GM23248 (cell line): ENCODE results near the gene L3MBTL3. TPM values are rescaled to one million over a fixed set of nuclear protein-coding genes. Genes with fewer than 3 reads are reported as not detected.

Experiments used
- DNase-seq: peaks from one replicate; pipeline ENCODE4 v3.0.0-alpha.2; 2015
- H2AFZ ChIP-seq: fragments of 200-600 bp; sonication (generic); 2 replicates; pipeline ENCODE4 v1.6.1; 2016; ENCODE audit warnings: antibody characterized with exemption
- H3F3A ChIP-seq: fragments of 200-600 bp; sonication (generic); 2 replicates; pipeline ENCODE4 v1.6.1; 2016; ENCODE audit warnings: mild to moderate bottlenecking, antibody characterized with exemption, mixed run types; ENCODE audit not compliant: insufficient read depth
- H3K27ac ChIP-seq: fragments of 200-600 bp; sonication (generic); 2 replicates; pipeline ENCODE4 v1.5.1; 2016; ENCODE audit warnings: mild to moderate bottlenecking
- H3K27me3 ChIP-seq: fragments of 200-600 bp; sonication (generic); replicated peaks from 2 replicates; pipeline ENCODE4 v1.6.1; 2016; ENCODE audit warnings: mild to moderate bottlenecking; ENCODE audit not compliant: insufficient read depth
- H3K36me3 ChIP-seq: fragments of 200-600 bp; sonication (generic); 2 replicates; pipeline ENCODE4 v1.6.1; 2016; ENCODE audit warnings: low read depth, mild to moderate bottlenecking
- H3K4me1 ChIP-seq: fragments of 200-600 bp; sonication (generic); 2 replicates; pipeline ENCODE4 v1.6.1; 2016; ENCODE audit warnings: mild to moderate bottlenecking; ENCODE audit not compliant: insufficient read depth
- H3K4me2 ChIP-seq: fragments of 200-600 bp; sonication (generic); one replicate; pipeline ENCODE4 v1.6.1; 2016; ENCODE audit warnings: mild to moderate bottlenecking; ENCODE audit not compliant: unreplicated experiment
- H3K4me3 ChIP-seq: fragments of 200-600 bp; sonication (generic); 2 replicates; pipeline ENCODE4 v1.5.1; 2016; ENCODE audit warnings: mild to moderate bottlenecking
- H3K79me2 ChIP-seq: fragments of 200-600 bp; sonication (generic); 2 replicates; pipeline ENCODE4 v1.6.1; 2016; ENCODE audit warnings: mild to moderate bottlenecking; ENCODE audit not compliant: insufficient read depth
- H3K9ac ChIP-seq: fragments of 200-600 bp; sonication (generic); 2 replicates; pipeline ENCODE4 v1.6.1; 2016; ENCODE audit warnings: mild to moderate bottlenecking
- H3K9me2 ChIP-seq: fragments of 200-600 bp; sonication (generic); 2 replicates; pipeline ENCODE4 v1.6.1; 2016; ENCODE audit warnings: mixed run types, mild to moderate bottlenecking, moderate library complexity; ENCODE audit not compliant: insufficient read depth
- H3K9me3 ChIP-seq: fragments of 200-600 bp; sonication (generic); one replicate; pipeline ENCODE4 v1.6.1; 2017; ENCODE audit warnings: low read depth
- H4K20me1 ChIP-seq: fragments of 200-600 bp; sonication (generic); 2 replicates; pipeline ENCODE4 v1.6.0; 2016; ENCODE audit not compliant: insufficient read depth
- EZH2 ChIP-seq: fragments of 200-600 bp; sonication (generic); IDR thresholded peaks from 2 replicates; pipeline ENCODE4 v1.6.1; 2018; ENCODE audit warnings: antibody characterized with exemption, mild to moderate bottlenecking; ENCODE audit not compliant: insufficient read depth, poor library complexity, severe bottlenecking
- EZH2phosphoT487 ChIP-seq: fragments of 200-600 bp; sonication (generic); IDR thresholded peaks from 2 replicates; pipeline ENCODE4 v1.6.1; 2018; ENCODE audit warnings: antibody characterized with exemption, moderate library complexity, mild to moderate bottlenecking, low read depth; ENCODE audit not compliant: insufficient read depth
- whole genome bisulfite sequencing, 2 experiments: methylation state at CpG; one replicate each; pipeline ENCODE4 v1.1.6; 2015 to 2017; ENCODE audit warnings: low lambda C conversion rate in 2 of 2, low coverage in 1 of 2; ENCODE audit errors: missing lambda C conversion rate in 2 of 2; 5-methylcytosine and 5-hydroxymethylcytosine counted together
- in situ Hi-C: fragments of 300-500 bp; cut with MboI; formaldehyde crosslinking; loops from 2 replicates; pipeline ENCODE4 v1.15.0; 2020
- polyA plus RNA-seq: library from polyadenylated mRNA; unstranded; fragments of >200 nt; fragmentation: Nextera tagmentation; extraction: Ambion mirVana; gene quantifications from 2 replicates; pipeline ENCODE4 v1.2.1, GENCODE V29; 2016
- total RNA-seq: library from RNA; depleted of rRNA; stranded (reverse); fragments of >200 nt; shearing (Covaris generic); gene quantifications from 2 replicates; pipeline ENCODE4 v1.2.3, GENCODE V29; 2014; rRNA removed

Gene L3MBTL3
- total and polyA plus RNA-seq, 2 experiments from 2014 or later, result 3.3 to 4.3 TPM

GRCh38 chr6:130187335-130188206 lies 169.2 kb downstream of the L3MBTL3 start:
- in situ Hi-C loops, result no loop called here
- Histone ChIP-seq H3F3A (no peaks in the 10 kb centered on the region), H3K79me2 (no peaks in the 10 kb centered on the region), H2AFZ (no peak overlapping the region), H3K4me3 (no peak overlapping the region), H3K9ac (no peak overlapping the region), H3K4me2 (no peak overlapping the region), H3K9me2 (no peaks in the 10 kb centered on the region), H3K27me3 (no peaks in the 10 kb centered on the region), H3K27ac (no peak overlapping the region), H3K9me3 (no peaks in the 10 kb centered on the region), H3K36me3 (no peaks in the 10 kb centered on the region), H3K4me1 (no peaks in the 10 kb centered on the region), H4K20me1 (no peaks in the 10 kb centered on the region)
- TF ChIP-seq EZH2 (no peak), EZH2phosphoT487 (no peak)
- WGBS, 2 experiments, result 73 to 81% methylated on average over 3 of the region's 3 CpGs
- no peak for DNase-seq

- Histone ChIP-seq H3K27me3 (no peaks in the 10 kb centered on the region), H3K9me3 (no peaks in the 10 kb centered on the region), H3F3A (no peaks in the 10 kb centered on the region), H3K4me2 (no peak overlapping the region), H2AFZ (no peak overlapping the region), H3K4me3 (no peak overlapping the region), H4K20me1 (no peaks in the 10 kb centered on the region), H3K9ac (no peak overlapping the region), H3K27ac (no peak overlapping the region), H3K36me3 (no peaks in the 10 kb centered on the region), H3K4me1 (no peaks in the 10 kb centered on the region), H3K9me2 (no peaks in the 10 kb centered on the region), H3K79me2 (no peaks in the 10 kb centered on the region)
- no peak for TF ChIP-seq EZH2phosphoT487
- no peak for TF ChIP-seq EZH2
- in situ Hi-C loops, result no loop called here
- WGBS, 2 experiments, result 75 to 77% methylated on average over 6 of the region's 6 CpGs
- no peak for DNase-seq
Observed at GRCh38 chr6:130188207-130188899, 170.0 kb downstream of the L3MBTL3 start.

GRCh38 chr6:130189531-130190397 lies 171.4 kb downstream of the L3MBTL3 start:
- no peak overlapping the region for H2AFZ ChIP-seq

More at GRCh38 chr6:130189531-130190397, 171.4 kb downstream of the L3MBTL3 start:
- no peak overlapping the region for H3K27ac ChIP-seq
- in situ Hi-C loops, result no loop called here
- TF ChIP-seq EZH2phosphoT487 (no peak), EZH2 (no peak)
- H3K36me3 ChIP-seq, result no peaks in the 10 kb centered on the region
- H3K9ac ChIP-seq, result no peak overlapping the region
- no peak overlapping the region for H3K4me2 ChIP-seq
- no peak overlapping the region for H3K4me3 ChIP-seq
- 58 to 62% methylated on average over 8 of the region's 8 CpGs for WGBS, 2 experiments
- H4K20me1 ChIP-seq, result no peaks in the 10 kb centered on the region
- no peaks in the 10 kb centered on the region for H3K27me3 ChIP-seq
- H3F3A ChIP-seq, result no peaks in the 10 kb centered on the region
- H3K4me1 ChIP-seq, result no peaks in the 10 kb centered on the region
- H3K9me3 ChIP-seq, result no peaks in the 10 kb centered on the region
- no peak for DNase-seq
- H3K9me2 ChIP-seq, result no peaks in the 10 kb centered on the region
- H3K79me2 ChIP-seq, result no peaks in the 10 kb centered on the region

Other genes with a start within 250 kb of the L3MBTL3 start
- not detected in 2 replicates for gene TMEM244, start 157.3 kb upstream of the L3MBTL3 start, total RNA-seq
- gene TMEM244, start 157.3 kb upstream of the L3MBTL3 start, polyA plus RNA-seq, result not detected in 2 replicates
- gene SAMD3, start 204.4 kb downstream of the L3MBTL3 start, total RNA-seq, result 0.32 and 11.3 TPM in 2 replicates
- 0.73 and 1.2 TPM in 2 replicates for gene SAMD3, start 204.4 kb downstream of the L3MBTL3 start, polyA plus RNA-seq